Fibroblast of lung (primary cell): ENCODE data around the gene COL5A2. TPM values are rescaled to one million over a fixed set of nuclear protein-coding genes. Genes with fewer than 3 reads are reported as not detected.

Experiments
- DNase-seq, 2 donors: peaks; one replicate each; pipeline versions ENCODE4 v3.0.0 to v3.0.0-alpha.2; 2010; ENCODE audit warnings: low read depth in 2 of 2
- H2AFZ ChIP-seq: 2 replicates; pipeline ENCODE4 v1.5.1; 2012; ENCODE audit warnings: low read length, control low read depth, inconsistent platforms
- H3K27ac ChIP-seq: 2 replicates; pipeline ENCODE4 v1.5.1; 2011; ENCODE audit warnings: low read length, control low read depth; ENCODE audit not compliant: insufficient read depth
- H3K27me3 ChIP-seq: 2 replicates; pipeline ENCODE4 v1.5.1; 2011; ENCODE audit warnings: mild to moderate bottlenecking, low read length; ENCODE audit not compliant: control insufficient read depth, insufficient read depth
- H3K36me3 ChIP-seq: 2 replicates; pipeline ENCODE4 v1.5.1; 2011; ENCODE audit warnings: low read length; ENCODE audit not compliant: control insufficient read depth, insufficient read depth
- H3K4me1 ChIP-seq: 2 replicates; pipeline ENCODE4 v1.5.1; 2011; ENCODE audit warnings: low read length; ENCODE audit not compliant: control insufficient read depth, insufficient read depth; ENCODE audit errors: extremely low read depth
- H3K4me2 ChIP-seq: 2 replicates; pipeline ENCODE4 v1.5.1; 2011; ENCODE audit warnings: low read length, control low read depth; ENCODE audit not compliant: insufficient read depth; ENCODE audit errors: extremely low read depth
- H3K4me3 ChIP-seq, 4 experiments: fragments of 200-600 bp in 1 of 4; sonication (generic) in 1 of 4; replicated peaks in 1 of 4; 2 replicates each; pipeline ENCODE4 v1.5.1; 2011 to 2016; ENCODE audit warnings: low read length in 4 of 4, low read depth in 3 of 4, mild to moderate bottlenecking in 3 of 4, control low read depth in 2 of 4, inconsistent platforms in 1 of 4, mixed read lengths in 1 of 4; ENCODE audit not compliant: insufficient read depth in 1 of 4; ENCODE audit errors: control extremely low read depth in 1 of 4
- H3K79me2 ChIP-seq: 2 replicates; pipeline ENCODE4 v1.5.1; 2012; ENCODE audit warnings: mild to moderate bottlenecking, low read length, inconsistent platforms; ENCODE audit not compliant: control insufficient read depth, insufficient read depth
- H3K9ac ChIP-seq: 2 replicates; pipeline ENCODE4 v1.5.1; 2011; ENCODE audit warnings: mild to moderate bottlenecking, low read length, control low read depth; ENCODE audit not compliant: insufficient read depth
- H3K9me3 ChIP-seq: 2 replicates; pipeline ENCODE4 v1.5.1; 2012; ENCODE audit warnings: low read depth, low read length; ENCODE audit not compliant: control insufficient read depth, insufficient read depth
- H4K20me1 ChIP-seq: 2 replicates; pipeline ENCODE4 v1.5.1; 2011; ENCODE audit warnings: low read length; ENCODE audit not compliant: control insufficient read depth, insufficient read depth; ENCODE audit errors: extremely low read depth
- EZH2 ChIP-seq: IDR thresholded peaks from 2 replicates; pipeline ENCODE4 v1.5.1; 2012; ENCODE audit warnings: low read length, control low read depth, mild to moderate bottlenecking; ENCODE audit errors: missing control alignments
- polyA plus RNA-seq, 2 donors: library from polyadenylated mRNA; depleted of rRNA in 1 of 2; stranded (reverse) in 1 of 2; unstranded in 1 of 2; fragments of >200 nt; gene quantifications; 2 replicates each; pipeline ENCODE4 v1.2.1, GENCODE V29; 2011 to 2012; ENCODE audit warnings: missing spikeins in 1 of 2
- total RNA-seq: library from RNA; depleted of rRNA; stranded (reverse); fragments of >200 nt; gene quantifications from 2 replicates; pipeline ENCODE4 v1.2.1, GENCODE V29; 2014
- TF ChIP-seq, protein P1 (sequence below), 2 donors: IDR thresholded peaks in 1 of 2; conservative IDR thresholded peaks in 1 of 2; 1 replicate in 1 of 2; 2 replicates in 1 of 2; pipeline ENCODE4 v1.5.1; 2011 to 2012; ENCODE audit warnings: low read length in 2 of 2, control low read depth in 1 of 2, inconsistent platforms in 1 of 2, low read depth in 1 of 2, mild to moderate bottlenecking in 1 of 2

COL5A2 gene
- total and polyA plus RNA-seq, 2 donors (not counting 1 experiment from before 2014, with no cell fraction given) = 253 to 353 TPM

- no peaks in the 10 kb centered on the region for H3K9me3 ChIP-seq
- H3K27me3 ChIP-seq = no peaks in the 10 kb centered on the region
- H3K27ac ChIP-seq = peak overlapping the region; percentile 76
- no peak overlapping the region for H2AFZ ChIP-seq
- no peaks in the 10 kb centered on the region for H3K4me1 ChIP-seq
- peak overlapping the region; percentile 56 for H3K9ac ChIP-seq
- H3K36me3 ChIP-seq = no peaks in the 10 kb centered on the region
- peak; percentile 83 to 87 for DNase-seq
- H3K79me2 ChIP-seq = peaks cover 57% of the 10 kb centered on the region
- H3K4me3 ChIP-seq = peak overlapping the region; percentile 75 to 90 (median 86)
- H3K4me2 ChIP-seq = peak overlapping the region; percentile 42
- TF ChIP-seq, protein P1, sequence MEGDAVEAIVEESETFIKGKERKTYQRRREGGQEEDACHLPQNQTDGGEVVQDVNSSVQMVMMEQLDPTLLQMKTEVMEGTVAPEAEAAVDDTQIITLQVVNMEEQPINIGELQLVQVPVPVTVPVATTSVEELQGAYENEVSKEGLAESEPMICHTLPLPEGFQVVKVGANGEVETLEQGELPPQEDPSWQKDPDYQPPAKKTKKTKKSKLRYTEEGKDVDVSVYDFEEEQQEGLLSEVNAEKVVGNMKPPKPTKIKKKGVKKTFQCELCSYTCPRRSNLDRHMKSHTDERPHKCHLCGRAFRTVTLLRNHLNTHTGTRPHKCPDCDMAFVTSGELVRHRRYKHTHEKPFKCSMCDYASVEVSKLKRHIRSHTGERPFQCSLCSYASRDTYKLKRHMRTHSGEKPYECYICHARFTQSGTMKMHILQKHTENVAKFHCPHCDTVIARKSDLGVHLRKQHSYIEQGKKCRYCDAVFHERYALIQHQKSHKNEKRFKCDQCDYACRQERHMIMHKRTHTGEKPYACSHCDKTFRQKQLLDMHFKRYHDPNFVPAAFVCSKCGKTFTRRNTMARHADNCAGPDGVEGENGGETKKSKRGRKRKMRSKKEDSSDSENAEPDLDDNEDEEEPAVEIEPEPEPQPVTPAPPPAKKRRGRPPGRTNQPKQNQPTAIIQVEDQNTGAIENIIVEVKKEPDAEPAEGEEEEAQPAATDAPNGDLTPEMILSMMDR (conservative IDR thresholded peaks at IDR 0.05 in 1 of 2, IDR thresholded peaks at IDR 0.05 in 1 of 2; ENCODE audit: low read depth in 1 of 2, low read length in 2 of 2) = no peak
- TF ChIP-seq EZH2 = no peak
- H4K20me1 ChIP-seq = no peaks in the 10 kb centered on the region
Measured at GRCh38 chr2:189178726-189179569, 613 bp downstream of the COL5A2 start.

DNA sequence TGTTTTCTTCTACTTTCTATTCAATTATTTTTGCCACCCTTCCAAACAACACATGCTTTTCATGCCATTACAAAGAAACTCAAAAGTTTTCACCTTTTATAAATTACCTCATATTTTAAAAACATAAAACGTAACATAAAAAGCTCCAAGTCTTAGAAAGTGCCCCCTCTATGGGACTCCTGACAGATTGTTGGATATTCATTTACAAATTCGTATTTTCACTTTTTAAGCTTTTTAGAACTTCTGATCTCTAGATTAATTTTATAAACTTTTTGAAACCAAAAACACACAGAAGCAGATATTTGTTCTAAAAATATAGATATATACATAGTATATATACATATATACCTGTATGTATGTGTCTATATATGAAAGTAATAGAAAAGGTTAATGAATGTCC is 1.5 kb downstream of the COL5A2 start:
- H3K36me3 ChIP-seq = no peaks in the 10 kb centered on the region
- peak overlapping the region; percentile 69 for H3K4me2 ChIP-seq
- H3K79me2 ChIP-seq = peaks cover 66% of the 10 kb centered on the region
- H3K4me1 ChIP-seq = no peaks in the 10 kb centered on the region
- TF ChIP-seq, protein P1 (conservative IDR thresholded peaks at IDR 0.05 in 1 of 2, IDR thresholded peaks at IDR 0.05 in 1 of 2; ENCODE audit: low read depth in 1 of 2, low read length in 2 of 2) = peak; percentile 22 to 44
- no peak for TF ChIP-seq EZH2
- no peak overlapping the region for H2AFZ ChIP-seq
- H3K27ac ChIP-seq = peak overlapping the region; percentile 76
- H3K4me3 ChIP-seq = peak overlapping the region; percentile 75 to 90 (median 86)
- H3K9me3 ChIP-seq = no peaks in the 10 kb centered on the region
- DNase-seq = peak in 1 of 2 donors; percentile 68
- no peaks in the 10 kb centered on the region for H4K20me1 ChIP-seq
- no peaks in the 10 kb centered on the region for H3K27me3 ChIP-seq
- no peak overlapping the region for H3K9ac ChIP-seq

DNA sequence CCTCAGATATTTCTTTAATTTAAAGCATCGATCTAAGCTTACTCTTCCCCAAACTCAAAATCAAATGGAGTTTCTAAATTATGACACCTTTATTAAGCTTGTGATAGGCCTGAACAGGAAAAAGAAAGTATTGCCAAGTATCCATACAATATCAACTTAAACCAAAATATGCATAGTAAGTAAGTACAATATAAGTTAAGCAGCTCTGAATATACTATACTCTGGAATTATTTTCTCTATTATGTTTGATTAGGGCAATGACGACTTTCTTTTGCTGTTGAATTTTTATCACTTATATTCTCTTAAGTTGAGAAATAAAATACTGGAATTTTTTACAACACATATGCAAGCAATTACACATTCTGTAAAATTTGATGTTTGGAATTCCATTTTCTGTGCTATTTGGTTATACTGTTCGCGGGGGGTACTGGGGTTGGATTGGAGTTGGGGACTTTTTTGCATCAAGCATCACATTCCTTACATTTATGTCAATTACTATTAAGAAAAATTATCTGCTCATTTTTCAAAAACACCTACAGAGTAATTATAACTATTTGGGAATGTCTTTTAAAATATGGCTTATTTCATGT is 2.2 kb downstream of the COL5A2 start:
- Histone ChIP-seq H3K27ac (peak overlapping the region; percentile 22), H3K79me2 (peaks cover 72% of the 10 kb centered on the region), H3K4me3 (peak overlapping the region; percentile 75 to 90 (median 86)), H4K20me1 (no peaks in the 10 kb centered on the region), H3K4me2 (peak overlapping the region; percentile 69), H3K4me1 (no peaks in the 10 kb centered on the region), H3K27me3 (no peaks in the 10 kb centered on the region), H2AFZ (no peak overlapping the region), H3K9me3 (no peaks in the 10 kb centered on the region), H3K9ac (peak overlapping the region; percentile 32), H3K36me3 (no peaks in the 10 kb centered on the region)
- no peak for DNase-seq
- TF ChIP-seq, protein P1 (conservative IDR thresholded peaks at IDR 0.05 in 1 of 2, IDR thresholded peaks at IDR 0.05 in 1 of 2; ENCODE audit: low read depth in 1 of 2, low read length in 2 of 2) = no peak
- no peak for TF ChIP-seq EZH2
